K562 (cell line): ENCODE data around the gene TM2D3.

ENCODE experiments used
- ADNP ChIP-seq: fragments of 200-800 bp; sonication (Bioruptor generic); IDR thresholded peaks from 2 replicates; pipeline ENCODE4 v1.6.1; 2016; ENCODE audit warnings: missing genetic modification characterization, missing compliant biosample characterization
- CBFB ChIP-seq: sonication (generic); formaldehyde crosslinking; IDR thresholded peaks from 2 replicates; pipeline ENCODE4 v1.4.0; 2020; ENCODE audit warnings: mild to moderate bottlenecking, missing genetic modification reagents
- CTCF ChIP-seq, 3 experiments: IDR thresholded peaks in 2 of 3; conservative IDR thresholded peaks in 1 of 3; 2 replicates each; pipeline ENCODE4 v1.5.1; 2011 to 2012; ENCODE audit warnings: low read length in 3 of 3, mild to moderate bottlenecking in 3 of 3, control low read depth in 2 of 3, improper control_type of control experiment in 1 of 3, inconsistent platforms in 1 of 3, low read depth in 1 of 3, mixed read lengths in 1 of 3, moderate library complexity in 1 of 3; ENCODE audit not compliant: insufficient read depth in 2 of 3
- GABPB1 ChIP-seq: sonication (generic); formaldehyde crosslinking; IDR thresholded peaks from 2 replicates; pipeline ENCODE4 v1.8.0; 2022; ENCODE audit warnings: mild to moderate bottlenecking, missing genetic modification reagents
- IRF1 ChIP-seq: sonication (generic); formaldehyde crosslinking; IDR thresholded peaks from 2 replicates; pipeline ENCODE4 v1.8.0; 2022; ENCODE audit warnings: missing genetic modification reagents, mild to moderate bottlenecking, borderline replicate concordance
- KDM1A ChIP-seq, 2 experiments: fragments of 450-650 bp; IDR thresholded peaks; 2 replicates each; pipeline ENCODE4 v1.6.1; 2016; ENCODE audit warnings: mild to moderate bottlenecking in 2 of 2
- MXI1 ChIP-seq: IDR thresholded peaks from 2 replicates; pipeline ENCODE4 v1.6.1; 2011; ENCODE audit warnings: low read depth, mild to moderate bottlenecking, improper control_type of control experiment, low read length
- POLR2A ChIP-seq: fragments of 450-650 bp; conservative IDR thresholded peaks from 2 replicates; pipeline ENCODE4 v1.6.1; 2016
- PTRF ChIP-seq: fragments of 450-650 bp; IDR thresholded peaks from 2 replicates; pipeline ENCODE4 v1.6.1; 2016; ENCODE audit warnings: mild to moderate bottlenecking, missing genetic modification characterization, missing compliant biosample characterization
- ZNF77 ChIP-seq: fragments of 250-450 bp; sonication (Bioruptor Pico); IDR thresholded peaks from 2 replicates; pipeline ENCODE4 v1.5.0; 2020
- TF ChIP-seq, protein P1 (sequence below), 2 experiments: IDR thresholded peaks in 1 of 2; conservative IDR thresholded peaks in 1 of 2; 2 replicates each; pipeline ENCODE4 v1.6.1; 2016; ENCODE audit warnings: low read depth in 2 of 2, mild to moderate bottlenecking in 1 of 2, missing compliant biosample characterization in 1 of 2, missing genetic modification characterization in 1 of 2, moderate library complexity in 1 of 2

GRCh38 chr15:101604124-101604874 is 47.9 kb downstream of the TM2D3 start:
- TF ChIP-seq CTCF (IDR thresholded peaks at IDR 0.05 in 2 of 3, conservative IDR thresholded peaks at IDR 0.05 in 1 of 3; ENCODE audit: insufficient read depth in 2 of 3, low read depth in 1 of 3, low read length in 3 of 3) = no peak
- no peak for TF ChIP-seq PTRF (tag)
- no peak for TF ChIP-seq ZNF77 (CRISPR knock-in tag)
- no peak for TF ChIP-seq POLR2A
- TF ChIP-seq, protein P1, sequence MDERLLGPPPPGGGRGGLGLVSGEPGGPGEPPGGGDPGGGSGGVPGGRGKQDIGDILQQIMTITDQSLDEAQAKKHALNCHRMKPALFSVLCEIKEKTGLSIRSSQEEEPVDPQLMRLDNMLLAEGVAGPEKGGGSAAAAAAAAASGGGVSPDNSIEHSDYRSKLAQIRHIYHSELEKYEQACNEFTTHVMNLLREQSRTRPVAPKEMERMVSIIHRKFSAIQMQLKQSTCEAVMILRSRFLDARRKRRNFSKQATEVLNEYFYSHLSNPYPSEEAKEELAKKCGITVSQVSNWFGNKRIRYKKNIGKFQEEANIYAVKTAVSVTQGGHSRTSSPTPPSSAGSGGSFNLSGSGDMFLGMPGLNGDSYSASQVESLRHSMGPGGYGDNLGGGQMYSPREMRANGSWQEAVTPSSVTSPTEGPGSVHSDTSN (CRISPR knock-in tag; IDR thresholded peaks at IDR 0.05; ENCODE audit: low read depth) = no peak
- TF ChIP-seq, protein P1 (tag; conservative IDR thresholded peaks at IDR 0.05; ENCODE audit: low read depth) = no peak
- no peak for TF ChIP-seq GABPB1 (CRISPR knock-in tag)
- no peak for TF ChIP-seq KDM1A (IDR thresholded peaks at IDR 0.05)
- no peak for TF ChIP-seq MXI1
- no peak for TF ChIP-seq IRF1 (CRISPR knock-in tag)
- TF ChIP-seq ADNP (tag) = no peak
- no peak for TF ChIP-seq CBFB
